PC-9 (cell line): ENCODE data around the gene MYO18B. TPM values are rescaled to one million over a fixed set of nuclear protein-coding genes. Genes with fewer than 3 reads are reported as not detected.

Experiments
- BruUV-seq: library from RNA; stranded (reverse); fragments of 400-500 nt; replicated peaks from 2 replicates; lab custom pipeline; 2021; lab: Mats Ljungman, UMichigan
- CTCF ChIA-PET: fragments of 300-600 bp; sonication (Branson Sonifier 250); formaldehyde crosslinking; loops from one replicate; lab custom pipeline; 2022; ENCODE audit warnings: antibody characterized with exemption; lab: Charles Lee
- POLR2A ChIA-PET: fragments of 300-600 bp; sonication (Branson Sonifier 250); formaldehyde crosslinking; loops from one replicate; lab custom pipeline; 2022; ENCODE audit warnings: antibody characterized with exemption; ENCODE audit not compliant: unreplicated experiment; lab: Charles Lee
- DNase-seq, 2 experiments: peaks; one replicate each; pipeline versions ENCODE4 v3.0.0 to v3.0.0-alpha.2; 2015 to 2022; ENCODE audit warnings: mixed read lengths in 1 of 2
- H2AFZ ChIP-seq: fragments of 200-600 bp; sonication (generic); 2 replicates; pipeline ENCODE4 v1.8.1; 2017; ENCODE audit warnings: antibody characterized with exemption
- H3F3A ChIP-seq: fragments of 200-600 bp; sonication (generic); 2 replicates; pipeline ENCODE4 v1.8.1; 2017; ENCODE audit warnings: antibody characterized with exemption, mild to moderate bottlenecking, low read depth; ENCODE audit not compliant: insufficient read depth
- H3K27ac ChIP-seq: fragments of 200-600 bp; sonication (generic); 2 replicates; pipeline ENCODE4 v1.6.1; 2016; ENCODE audit warnings: mixed run types
- H3K27me3 ChIP-seq: fragments of 200-600 bp; sonication (generic); 2 replicates; pipeline ENCODE4 v1.6.1; 2016; ENCODE audit warnings: low read depth, mixed run types; ENCODE audit not compliant: insufficient read depth
- H3K36me3 ChIP-seq: fragments of 200-600 bp; sonication (generic); 2 replicates; pipeline ENCODE4 v1.6.1; 2016; ENCODE audit warnings: low read depth, mixed run types
- H3K4me1 ChIP-seq: fragments of 200-600 bp; sonication (generic); replicated peaks from 2 replicates; pipeline ENCODE4 v1.6.1; 2016; ENCODE audit warnings: mixed run types; ENCODE audit not compliant: insufficient read depth
- H3K4me2 ChIP-seq: fragments of 200-600 bp; sonication (generic); 2 replicates; pipeline ENCODE4 v1.6.1; 2017; ENCODE audit warnings: mixed run types
- H3K4me3 ChIP-seq: fragments of 200-600 bp; sonication (generic); 2 replicates; pipeline ENCODE4 v1.6.1; 2016; ENCODE audit warnings: mixed run types
- H3K79me2 ChIP-seq: fragments of 200-600 bp; sonication (generic); 2 replicates; pipeline ENCODE4 v1.6.1; 2017; ENCODE audit warnings: low read depth, mixed run types
- H3K9me2 ChIP-seq: fragments of 200-600 bp; sonication (generic); 2 replicates; pipeline ENCODE4 v1.8.1; 2017; ENCODE audit warnings: mild to moderate bottlenecking; ENCODE audit not compliant: insufficient read depth
- H3K9me3 ChIP-seq: fragments of 200-600 bp; sonication (generic); 2 replicates; pipeline ENCODE4 v1.8.1; 2016; ENCODE audit warnings: low read depth; ENCODE audit not compliant: insufficient read depth
- H4K20me1 ChIP-seq: fragments of 200-600 bp; sonication (generic); 2 replicates; pipeline ENCODE4 v1.8.1; 2017; ENCODE audit not compliant: insufficient read depth
- EZH2 ChIP-seq: fragments of 200-600 bp; sonication (generic); IDR thresholded peaks from 2 replicates; pipeline ENCODE4 v1.8.0; 2017; ENCODE audit warnings: antibody characterized with exemption, low read depth
- intact Hi-C: fragments of 100-400 bp; cut with micrococcal nuclease; formaldehyde crosslinking; loops from one replicate; pipeline ENCODE4 v1.10.0; 2022; ENCODE audit not compliant: unreplicated experiment
- total RNA-seq: library from RNA; stranded (reverse); gene quantifications from 2 replicates; pipeline ENCODE4 v1.2.3, GENCODE V29; 2021
- TF ChIP-seq, protein P1 (sequence below): fragments of 200-600 bp; sonication (generic); conservative IDR thresholded peaks from 2 replicates; pipeline ENCODE4 v1.6.1; 2017; ENCODE audit warnings: mixed run types, antibody characterized with exemption, mild to moderate bottlenecking, moderate library complexity

The MYO18B gene
- total RNA-seq, 1 experiment from 2014 or later, result not detected

DNA sequence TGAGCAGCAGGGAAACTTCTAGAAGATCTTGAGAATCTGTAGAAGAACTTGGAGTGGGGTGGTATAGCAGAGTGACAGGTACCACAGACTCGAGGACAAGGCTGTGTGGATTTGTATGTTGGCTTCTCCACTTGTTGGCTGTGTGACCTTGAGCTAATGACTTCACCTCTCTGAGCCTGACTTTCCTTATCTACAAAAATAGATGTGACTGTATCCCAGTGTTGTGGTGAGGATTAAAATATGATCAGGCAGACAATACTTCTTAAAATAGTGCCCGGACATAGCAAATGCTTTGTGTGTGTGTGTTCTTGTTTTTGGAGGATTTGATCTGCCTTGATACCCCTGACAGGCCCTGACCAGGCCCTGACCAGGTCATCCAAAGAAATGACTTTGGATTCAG, 40.8 kb downstream of the MYO18B start:
- CTCF ChIA-PET, result no interaction called here
- Histone ChIP-seq H3K27ac (no peak overlapping the region), H4K20me1 (no peaks in the 10 kb centered on the region), H3K4me2 (no peak overlapping the region), H3K4me1 (no peaks in the 10 kb centered on the region), H3K9me3 (no peaks in the 10 kb centered on the region), H3K36me3 (no peaks in the 10 kb centered on the region), H3K9me2 (no peaks in the 10 kb centered on the region), H3K79me2 (no peaks in the 10 kb centered on the region), H3K4me3 (no peak overlapping the region), H2AFZ (no peak overlapping the region), H3K27me3 (peaks cover 42% of the 10 kb centered on the region), H3F3A (no peaks in the 10 kb centered on the region)
- no peak for DNase-seq
- POLR2A ChIA-PET, result no interaction called here
- TF ChIP-seq EZH2, result no peak
- TF ChIP-seq, protein P1, sequence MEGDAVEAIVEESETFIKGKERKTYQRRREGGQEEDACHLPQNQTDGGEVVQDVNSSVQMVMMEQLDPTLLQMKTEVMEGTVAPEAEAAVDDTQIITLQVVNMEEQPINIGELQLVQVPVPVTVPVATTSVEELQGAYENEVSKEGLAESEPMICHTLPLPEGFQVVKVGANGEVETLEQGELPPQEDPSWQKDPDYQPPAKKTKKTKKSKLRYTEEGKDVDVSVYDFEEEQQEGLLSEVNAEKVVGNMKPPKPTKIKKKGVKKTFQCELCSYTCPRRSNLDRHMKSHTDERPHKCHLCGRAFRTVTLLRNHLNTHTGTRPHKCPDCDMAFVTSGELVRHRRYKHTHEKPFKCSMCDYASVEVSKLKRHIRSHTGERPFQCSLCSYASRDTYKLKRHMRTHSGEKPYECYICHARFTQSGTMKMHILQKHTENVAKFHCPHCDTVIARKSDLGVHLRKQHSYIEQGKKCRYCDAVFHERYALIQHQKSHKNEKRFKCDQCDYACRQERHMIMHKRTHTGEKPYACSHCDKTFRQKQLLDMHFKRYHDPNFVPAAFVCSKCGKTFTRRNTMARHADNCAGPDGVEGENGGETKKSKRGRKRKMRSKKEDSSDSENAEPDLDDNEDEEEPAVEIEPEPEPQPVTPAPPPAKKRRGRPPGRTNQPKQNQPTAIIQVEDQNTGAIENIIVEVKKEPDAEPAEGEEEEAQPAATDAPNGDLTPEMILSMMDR, result no peak
- intact Hi-C loops, result no loop called here
- BruUV-seq, result no TSS peak

DNA sequence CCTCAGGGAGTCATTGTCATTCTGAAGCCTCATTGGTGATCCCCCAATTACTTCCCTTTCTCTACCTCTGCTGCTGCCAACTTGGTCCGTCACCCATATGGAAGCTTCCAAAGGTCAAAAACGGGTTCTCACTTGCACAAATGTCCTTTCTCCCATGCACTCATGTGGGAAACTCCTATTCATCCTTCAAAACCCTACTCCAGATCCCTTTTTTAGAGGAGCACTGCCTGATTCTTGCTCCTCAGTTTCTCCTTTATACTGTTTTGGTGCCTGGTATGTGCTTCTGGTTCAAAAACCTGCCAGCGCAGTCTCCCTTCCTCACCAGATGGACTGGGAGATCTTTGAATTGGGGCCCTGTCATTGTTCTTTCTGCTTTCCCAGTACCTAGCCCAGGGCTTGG, 41.9 kb downstream of the MYO18B start:
- Histone ChIP-seq H3K36me3 (no peaks in the 10 kb centered on the region), H3K27me3 (peaks cover 53% of the 10 kb centered on the region), H3K4me2 (no peak overlapping the region), H3K4me1 (no peaks in the 10 kb centered on the region), H3K27ac (no peak overlapping the region), H3F3A (no peaks in the 10 kb centered on the region), H3K9me2 (no peaks in the 10 kb centered on the region), H3K9me3 (no peaks in the 10 kb centered on the region), H2AFZ (no peak overlapping the region), H4K20me1 (no peaks in the 10 kb centered on the region), H3K4me3 (no peak overlapping the region), H3K79me2 (no peaks in the 10 kb centered on the region)
- TF ChIP-seq EZH2, result no peak
- TF ChIP-seq, protein P1, result no peak
- POLR2A ChIA-PET, result no interaction called here
- CTCF ChIA-PET, result no interaction called here
- intact Hi-C loops, result no loop called here
- BruUV-seq, result no TSS peak
- DNase-seq, result no peak

DNA sequence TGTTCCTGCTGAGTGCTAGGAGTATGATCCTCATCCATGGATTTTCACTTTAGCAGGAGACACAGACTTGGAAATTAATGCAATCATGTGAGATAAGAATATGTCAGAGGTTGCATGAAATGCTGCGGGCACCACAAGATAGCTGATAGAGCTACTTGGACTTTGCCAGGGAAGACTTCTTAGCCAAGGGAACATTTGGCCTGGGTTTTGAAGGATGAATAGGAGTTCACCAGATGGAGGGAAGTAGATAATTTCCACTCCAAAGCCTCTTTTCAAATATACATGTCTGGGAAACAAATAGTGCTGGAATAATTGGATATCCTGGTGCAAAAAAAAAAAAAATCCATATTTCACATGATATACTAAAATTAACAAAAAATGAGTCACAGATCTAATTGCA, 44.2 kb downstream of the MYO18B start:
- ChIA-PET POLR2A (no interaction called here), CTCF (no interaction called here)
- Histone ChIP-seq H3K79me2 (no peaks in the 10 kb centered on the region), H3K27me3 (peaks cover 52% of the 10 kb centered on the region), H4K20me1 (no peaks in the 10 kb centered on the region), H3K4me2 (no peak overlapping the region), H3K4me1 (no peaks in the 10 kb centered on the region), H3K4me3 (no peak overlapping the region), H3K9me2 (no peaks in the 10 kb centered on the region), H3K9me3 (no peaks in the 10 kb centered on the region), H2AFZ (no peak overlapping the region), H3F3A (no peaks in the 10 kb centered on the region), H3K27ac (no peak overlapping the region), H3K36me3 (no peaks in the 10 kb centered on the region)
- intact Hi-C loops, result no loop called here
- DNase-seq, result no peak
- BruUV-seq, result no TSS peak
- TF ChIP-seq, protein P1, result no peak
- TF ChIP-seq EZH2, result no peak
